HepG2 (cell line): ENCODE measurements around the gene GPR162. TPM values are rescaled to one million over a fixed set of nuclear protein-coding genes. Genes with fewer than 3 reads are reported as not detected.
A peak's percentile ranks its signal among the peaks of the same experiment; 100 is the strongest.

Experiments used
- ARID2 ChIP-seq: sonication (generic); formaldehyde crosslinking; IDR thresholded peaks from 2 replicates; pipeline ENCODE4 v1.8.1; 2022; ENCODE audit warnings: mild to moderate bottlenecking, missing genetic modification reagents, borderline replicate concordance
- CBX1 ChIP-seq: IDR thresholded peaks from one replicate; pipeline ENCODE4 v1.6.1; 2016; ENCODE audit warnings: antibody characterized with exemption, low read depth
- CREM ChIP-seq, 2 experiments: sonication (generic) in 1 of 2; formaldehyde crosslinking in 1 of 2; IDR thresholded peaks; 2 replicates each; pipeline versions ENCODE4 v1.4.0 to v1.6.1; 2016 to 2020; ENCODE audit warnings: antibody characterized with exemption in 1 of 2, mild to moderate bottlenecking in 1 of 2, missing genetic modification reagents in 1 of 2
- FOXA3 ChIP-seq: IDR thresholded peaks from 2 replicates; pipeline ENCODE4 v1.6.1; 2016; ENCODE audit warnings: missing genetic modification reagents, missing compliant biosample characterization
- GABPA ChIP-seq, 2 experiments: IDR thresholded peaks; 2 replicates each; pipeline ENCODE4 v1.6.1; 2011 to 2016; ENCODE audit warnings: low read depth in 2 of 2, low read length in 1 of 2, missing biosample characterization in 1 of 2, missing genetic modification characterization in 1 of 2
- GATAD1 ChIP-seq: IDR thresholded peaks from 2 replicates; pipeline ENCODE4 v1.6.1; 2016; ENCODE audit warnings: missing genetic modification reagents, missing compliant biosample characterization
- HCFC1 ChIP-seq: fragments of 150-350 bp; IDR thresholded peaks from 2 replicates; pipeline ENCODE4 v1.6.1; 2014; ENCODE audit warnings: low read depth, low read length
- MEIS2 ChIP-seq: sonication (generic); formaldehyde crosslinking; IDR thresholded peaks from 2 replicates; pipeline ENCODE4 v1.9.0; 2021; ENCODE audit warnings: mild to moderate bottlenecking, missing genetic modification reagents
- NFE2L1 ChIP-seq: sonication (generic); formaldehyde crosslinking; IDR thresholded peaks from 2 replicates; pipeline ENCODE4 v1.4.0; 2020; ENCODE audit warnings: missing genetic modification reagents, mild to moderate bottlenecking, borderline replicate concordance
- NKX3-1 ChIP-seq: sonication (generic); formaldehyde crosslinking; IDR thresholded peaks from 2 replicates; pipeline ENCODE4 v1.5.0; 2020; ENCODE audit warnings: missing genetic modification reagents
- TARDBP ChIP-seq: sonication (generic); formaldehyde crosslinking; IDR thresholded peaks from 2 replicates; pipeline ENCODE4 v1.8.0; 2022; ENCODE audit warnings: mild to moderate bottlenecking, missing genetic modification reagents
- TOPORS ChIP-seq: sonication (generic); formaldehyde crosslinking; IDR thresholded peaks from 2 replicates; pipeline ENCODE4 v1.8.0; 2023; ENCODE audit warnings: mild to moderate bottlenecking, missing genetic modification reagents
- ZKSCAN5 ChIP-seq: sonication (generic); formaldehyde crosslinking; IDR thresholded peaks from 2 replicates; pipeline ENCODE4 v1.5.1; 2020; ENCODE audit warnings: mild to moderate bottlenecking, missing genetic modification reagents
- ZMYM4 ChIP-seq: sonication (generic); formaldehyde crosslinking; IDR thresholded peaks from 2 replicates; pipeline ENCODE4 v1.8.1; 2023; ENCODE audit warnings: mild to moderate bottlenecking, missing genetic modification reagents
- ZNF335 ChIP-seq: sonication (generic); formaldehyde crosslinking; IDR thresholded peaks from 2 replicates; pipeline ENCODE4 v1.4.0; 2020; ENCODE audit warnings: missing genetic modification reagents
- ZNF569 ChIP-seq: sonication (generic); formaldehyde crosslinking; IDR thresholded peaks from 2 replicates; pipeline ENCODE4 v1.5.0; 2020; ENCODE audit warnings: mild to moderate bottlenecking, missing genetic modification reagents, moderate library complexity, borderline replicate concordance
- ZNF605 ChIP-seq: sonication (generic); formaldehyde crosslinking; IDR thresholded peaks from 2 replicates; pipeline ENCODE4 v1.8.0; 2022; ENCODE audit warnings: mild to moderate bottlenecking, missing genetic modification reagents
- polyA plus RNA-seq, 8 experiments: library from polyadenylated mRNA; depleted of rRNA in 3 of 8; stranded (reverse) in 7 of 8; unstranded in 1 of 8; fragments of >200 nt; fragmentation: Illumina TruSeq in 4 of 8; extraction: Trizol in 4 of 8; gene quantifications; 2 replicates each; pipeline versions ENCODE4 v1.2.1 to v1.2.3, GENCODE V29; 2011 to 2016; ENCODE audit warnings: low read depth in 4 of 8, missing spikeins in 1 of 8, mixed read lengths in 1 of 8; ENCODE audit not compliant: insufficient read depth in 1 of 8
- total RNA-seq, 5 experiments: library from RNA; depleted of rRNA; stranded (reverse); fragments of >200 nt; fragmentation: Illumina TruSeq; extraction: Trizol; gene quantifications; 2 replicates each; pipeline ENCODE4 v1.2.3, GENCODE V29; 2016; ENCODE audit warnings: low read depth in 1 of 5
- TF ChIP-seq, protein P1 (sequence below): sonication (generic); formaldehyde crosslinking; IDR thresholded peaks from 2 replicates; pipeline ENCODE4 v1.5.0; 2020; ENCODE audit warnings: mild to moderate bottlenecking, missing genetic modification reagents, borderline replicate concordance
- TF ChIP-seq, protein P2 (sequence below): sonication (generic); formaldehyde crosslinking; conservative IDR thresholded peaks from 2 replicates; pipeline ENCODE4 v1.4.0; 2020; ENCODE audit warnings: missing genetic modification reagents
- TF ChIP-seq, protein P3 (sequence below): IDR thresholded peaks from 2 replicates; pipeline ENCODE4 v1.6.1; 2016; ENCODE audit warnings: control low read depth

Gene GPR162
- total and polyA plus RNA-seq, 2 of the 13 experiments (the other 11 are each of a cell fraction or from before 2014, with no cell fraction given): 0.08 TPM; not detected in 1

DNA sequence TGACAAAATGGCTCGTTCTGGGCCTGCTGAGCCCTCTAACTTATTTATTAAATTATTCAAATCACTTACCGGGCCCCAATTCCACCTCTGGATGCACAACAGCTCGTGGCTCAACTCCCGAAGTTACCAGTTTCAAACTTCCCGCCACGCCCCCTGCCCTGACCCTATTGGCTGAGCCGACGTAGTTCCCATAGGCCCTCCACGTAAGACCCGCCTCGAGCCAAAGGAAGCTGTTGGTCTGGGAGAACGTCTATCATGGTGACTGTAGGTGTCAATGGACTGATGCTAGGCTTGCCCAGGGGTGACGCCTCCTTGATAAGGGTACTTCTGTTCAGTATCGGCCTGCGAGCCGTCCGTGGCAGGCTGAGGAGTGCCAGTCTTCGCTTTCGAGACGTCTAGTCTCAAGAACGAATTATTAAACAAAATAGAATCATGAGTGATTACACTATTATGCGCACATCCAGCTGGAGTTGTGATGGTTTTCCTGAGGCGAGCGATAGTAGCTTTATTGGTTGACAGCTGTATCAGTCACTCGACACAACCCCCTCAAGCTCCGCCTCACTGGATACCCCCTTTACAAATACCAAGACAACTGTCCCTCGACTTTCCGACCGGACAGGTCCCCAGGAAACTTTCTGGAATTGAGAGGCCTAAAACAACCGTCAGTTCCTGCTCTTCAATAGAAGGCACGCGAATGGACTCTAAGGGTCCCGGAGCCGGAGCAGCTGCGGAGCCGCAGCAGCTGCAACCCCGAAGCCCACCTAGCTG lies 29.7 kb downstream of the GPR162 start, which contains the start of gene CDCA3 (continued):
- TF ChIP-seq, protein P1, sequence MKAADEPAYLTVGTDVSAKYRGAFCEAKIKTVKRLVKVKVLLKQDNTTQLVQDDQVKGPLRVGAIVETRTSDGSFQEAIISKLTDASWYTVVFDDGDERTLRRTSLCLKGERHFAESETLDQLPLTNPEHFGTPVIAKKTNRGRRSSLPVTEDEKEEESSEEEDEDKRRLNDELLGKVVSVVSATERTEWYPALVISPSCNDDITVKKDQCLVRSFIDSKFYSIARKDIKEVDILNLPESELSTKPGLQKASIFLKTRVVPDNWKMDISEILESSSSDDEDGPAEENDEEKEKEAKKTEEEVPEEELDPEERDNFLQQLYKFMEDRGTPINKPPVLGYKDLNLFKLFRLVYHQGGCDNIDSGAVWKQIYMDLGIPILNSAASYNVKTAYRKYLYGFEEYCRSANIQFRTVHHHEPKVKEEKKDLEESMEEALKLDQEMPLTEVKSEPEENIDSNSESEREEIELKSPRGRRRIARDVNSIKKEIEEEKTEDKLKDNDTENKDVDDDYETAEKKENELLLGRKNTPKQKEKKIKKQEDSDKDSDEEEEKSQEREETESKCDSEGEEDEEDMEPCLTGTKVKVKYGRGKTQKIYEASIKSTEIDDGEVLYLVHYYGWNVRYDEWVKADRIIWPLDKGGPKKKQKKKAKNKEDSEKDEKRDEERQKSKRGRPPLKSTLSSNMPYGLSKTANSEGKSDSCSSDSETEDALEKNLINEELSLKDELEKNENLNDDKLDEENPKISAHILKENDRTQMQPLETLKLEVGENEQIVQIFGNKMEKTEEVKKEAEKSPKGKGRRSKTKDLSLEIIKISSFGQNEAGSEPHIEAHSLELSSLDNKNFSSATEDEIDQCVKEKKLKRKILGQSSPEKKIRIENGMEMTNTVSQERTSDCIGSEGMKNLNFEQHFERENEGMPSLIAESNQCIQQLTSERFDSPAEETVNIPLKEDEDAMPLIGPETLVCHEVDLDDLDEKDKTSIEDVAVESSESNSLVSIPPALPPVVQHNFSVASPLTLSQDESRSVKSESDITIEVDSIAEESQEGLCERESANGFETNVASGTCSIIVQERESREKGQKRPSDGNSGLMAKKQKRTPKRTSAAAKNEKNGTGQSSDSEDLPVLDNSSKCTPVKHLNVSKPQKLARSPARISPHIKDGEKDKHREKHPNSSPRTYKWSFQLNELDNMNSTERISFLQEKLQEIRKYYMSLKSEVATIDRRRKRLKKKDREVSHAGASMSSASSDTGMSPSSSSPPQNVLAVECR (CRISPR knock-in tag): peak; percentile 93
- no peak for TF ChIP-seq HCFC1
- peak; percentile 13; the same call in 1 of the 2 replicates for TF ChIP-seq ZMYM4
- TF ChIP-seq TOPORS (CRISPR knock-in tag): peak; percentile 72; the same call in 1 of the 2 replicates
- no peak for TF ChIP-seq NFE2L1
- TF ChIP-seq GABPA (IDR thresholded peaks at IDR 0.05; ENCODE audit: low read depth, low read length): no peak
- peak; percentile 62 for TF ChIP-seq GABPA (CRISPR knock-in tag; IDR thresholded peaks at IDR 0.05; ENCODE audit: low read depth)
- peak; percentile 46; the same call in 1 of the 2 replicates for TF ChIP-seq NKX3-1 (CRISPR knock-in tag)
- TF ChIP-seq ARID2: peak; percentile 74; the same call in 1 of the 2 replicates
- TF ChIP-seq ZNF569 (CRISPR knock-in tag): no peak
- TF ChIP-seq CREM (IDR thresholded peaks at IDR 0.05): peak; percentile 79
- TF ChIP-seq CREM (CRISPR knock-in tag; IDR thresholded peaks at IDR 0.05): no peak
- no peak for TF ChIP-seq ZNF335 (CRISPR knock-in tag)
- 0 out of 2 replicates have a peak, but pooled peaks have one; percentile 18 for TF ChIP-seq MEIS2 (CRISPR knock-in tag)
- peak; percentile 64; the same call in 1 of the 2 replicates for TF ChIP-seq ZNF605
- TF ChIP-seq FOXA3 (CRISPR knock-in tag): no peak
- TF ChIP-seq CBX1: peak; percentile 10
- TF ChIP-seq GATAD1 (CRISPR knock-in tag): peak; percentile 86
- 0 out of 2 replicates have a peak, but pooled peaks have one; percentile 43 for TF ChIP-seq ZKSCAN5
- TF ChIP-seq, protein P2, sequence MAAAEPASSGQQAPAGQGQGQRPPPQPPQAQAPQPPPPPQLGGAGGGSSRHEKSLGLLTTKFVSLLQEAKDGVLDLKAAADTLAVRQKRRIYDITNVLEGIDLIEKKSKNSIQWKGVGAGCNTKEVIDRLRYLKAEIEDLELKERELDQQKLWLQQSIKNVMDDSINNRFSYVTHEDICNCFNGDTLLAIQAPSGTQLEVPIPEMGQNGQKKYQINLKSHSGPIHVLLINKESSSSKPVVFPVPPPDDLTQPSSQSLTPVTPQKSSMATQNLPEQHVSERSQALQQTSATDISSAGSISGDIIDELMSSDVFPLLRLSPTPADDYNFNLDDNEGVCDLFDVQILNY (CRISPR knock-in tag): peak; percentile 98
- TF ChIP-seq TARDBP: 0 out of 2 replicates have a peak, but pooled peaks have one; percentile 20
- TF ChIP-seq, protein P3, sequence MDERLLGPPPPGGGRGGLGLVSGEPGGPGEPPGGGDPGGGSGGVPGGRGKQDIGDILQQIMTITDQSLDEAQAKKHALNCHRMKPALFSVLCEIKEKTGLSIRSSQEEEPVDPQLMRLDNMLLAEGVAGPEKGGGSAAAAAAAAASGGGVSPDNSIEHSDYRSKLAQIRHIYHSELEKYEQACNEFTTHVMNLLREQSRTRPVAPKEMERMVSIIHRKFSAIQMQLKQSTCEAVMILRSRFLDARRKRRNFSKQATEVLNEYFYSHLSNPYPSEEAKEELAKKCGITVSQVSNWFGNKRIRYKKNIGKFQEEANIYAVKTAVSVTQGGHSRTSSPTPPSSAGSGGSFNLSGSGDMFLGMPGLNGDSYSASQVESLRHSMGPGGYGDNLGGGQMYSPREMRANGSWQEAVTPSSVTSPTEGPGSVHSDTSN (CRISPR knock-in tag): peak; percentile 96
